GM12875 (cell line): ENCODE results near the gene G6PC1.

Source experiments
- H3K4me3 ChIP-seq: one replicate; pipeline ENCODE4 v1.5.1; 2011; ENCODE audit warnings: low read depth, low read length, control low read depth
- TF ChIP-seq, protein P1 (sequence below): IDR thresholded peaks from 2 replicates; pipeline ENCODE4 v1.5.1; 2011; ENCODE audit warnings: low read depth, mild to moderate bottlenecking, control low read depth, inconsistent platforms, low read length, moderate library complexity, borderline replicate concordance; ENCODE audit not compliant: insufficient read depth

The G6PC1 gene

DNA sequence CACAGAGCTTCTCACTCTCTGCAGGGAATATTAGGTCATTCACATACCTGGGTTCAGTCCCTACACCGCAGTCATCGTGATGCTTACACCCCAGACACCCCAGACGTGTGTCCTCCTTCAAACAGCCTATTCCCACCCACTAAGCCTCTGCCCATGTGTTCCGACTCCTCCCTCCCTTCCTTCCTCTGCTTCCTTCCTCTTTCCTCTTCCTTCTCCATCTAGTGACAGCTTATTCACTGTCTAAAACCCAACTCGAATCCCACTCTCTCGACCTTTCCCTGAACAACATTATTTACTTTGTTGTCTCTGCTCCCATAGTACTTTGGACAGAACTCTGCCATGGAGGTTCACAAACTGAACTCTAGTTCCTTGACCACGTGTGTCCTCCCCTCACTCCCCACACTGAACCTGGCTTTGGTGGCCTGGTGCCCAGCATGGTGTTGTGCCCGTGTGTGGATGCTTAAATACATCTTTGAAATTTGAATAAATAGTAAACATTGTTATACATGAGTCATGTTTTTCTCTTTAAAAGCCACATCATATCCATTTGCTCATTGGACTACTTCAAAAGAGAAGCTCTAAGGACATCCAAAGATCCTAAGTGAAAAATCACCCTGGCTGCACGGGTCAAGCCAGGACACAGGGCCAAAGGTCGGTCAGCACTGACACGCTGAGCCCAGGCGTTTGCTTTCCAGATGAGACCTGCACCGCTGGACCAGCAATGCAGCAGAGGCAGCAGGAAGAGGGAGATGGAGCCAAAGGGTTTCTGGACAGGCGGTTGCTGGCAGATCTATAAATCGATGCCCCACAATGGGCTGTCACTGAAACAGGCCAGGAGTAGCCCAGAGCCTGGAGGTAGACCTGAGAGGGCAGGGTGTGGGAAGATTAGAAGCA, 14.1 kb upstream of the G6PC1 start:
- TF ChIP-seq, protein P1, sequence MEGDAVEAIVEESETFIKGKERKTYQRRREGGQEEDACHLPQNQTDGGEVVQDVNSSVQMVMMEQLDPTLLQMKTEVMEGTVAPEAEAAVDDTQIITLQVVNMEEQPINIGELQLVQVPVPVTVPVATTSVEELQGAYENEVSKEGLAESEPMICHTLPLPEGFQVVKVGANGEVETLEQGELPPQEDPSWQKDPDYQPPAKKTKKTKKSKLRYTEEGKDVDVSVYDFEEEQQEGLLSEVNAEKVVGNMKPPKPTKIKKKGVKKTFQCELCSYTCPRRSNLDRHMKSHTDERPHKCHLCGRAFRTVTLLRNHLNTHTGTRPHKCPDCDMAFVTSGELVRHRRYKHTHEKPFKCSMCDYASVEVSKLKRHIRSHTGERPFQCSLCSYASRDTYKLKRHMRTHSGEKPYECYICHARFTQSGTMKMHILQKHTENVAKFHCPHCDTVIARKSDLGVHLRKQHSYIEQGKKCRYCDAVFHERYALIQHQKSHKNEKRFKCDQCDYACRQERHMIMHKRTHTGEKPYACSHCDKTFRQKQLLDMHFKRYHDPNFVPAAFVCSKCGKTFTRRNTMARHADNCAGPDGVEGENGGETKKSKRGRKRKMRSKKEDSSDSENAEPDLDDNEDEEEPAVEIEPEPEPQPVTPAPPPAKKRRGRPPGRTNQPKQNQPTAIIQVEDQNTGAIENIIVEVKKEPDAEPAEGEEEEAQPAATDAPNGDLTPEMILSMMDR = no peak
- no peak overlapping the region for H3K4me3 ChIP-seq

DNA sequence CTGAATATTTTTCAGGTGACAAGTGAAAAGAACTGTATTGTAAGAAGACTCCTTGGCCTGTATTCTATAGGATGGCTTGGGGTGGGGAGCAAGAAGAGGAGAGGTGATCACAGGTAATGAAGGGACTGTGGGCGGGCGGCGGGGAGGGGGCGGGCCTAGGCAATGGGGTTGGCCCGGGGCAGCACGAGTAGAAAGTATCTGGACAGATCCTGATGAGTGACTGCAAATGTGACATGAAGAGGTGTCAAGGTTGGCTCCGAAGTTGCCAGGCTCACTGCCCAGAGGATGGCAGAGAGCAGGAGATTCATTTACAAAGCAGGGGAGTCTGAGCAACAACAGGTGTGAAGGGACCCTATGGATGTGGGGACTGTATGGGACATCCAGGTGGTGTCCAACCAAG, 10.8 kb upstream of the G6PC1 start:
- no peak overlapping the region for H3K4me3 ChIP-seq
- TF ChIP-seq, protein P1 = no peak

DNA sequence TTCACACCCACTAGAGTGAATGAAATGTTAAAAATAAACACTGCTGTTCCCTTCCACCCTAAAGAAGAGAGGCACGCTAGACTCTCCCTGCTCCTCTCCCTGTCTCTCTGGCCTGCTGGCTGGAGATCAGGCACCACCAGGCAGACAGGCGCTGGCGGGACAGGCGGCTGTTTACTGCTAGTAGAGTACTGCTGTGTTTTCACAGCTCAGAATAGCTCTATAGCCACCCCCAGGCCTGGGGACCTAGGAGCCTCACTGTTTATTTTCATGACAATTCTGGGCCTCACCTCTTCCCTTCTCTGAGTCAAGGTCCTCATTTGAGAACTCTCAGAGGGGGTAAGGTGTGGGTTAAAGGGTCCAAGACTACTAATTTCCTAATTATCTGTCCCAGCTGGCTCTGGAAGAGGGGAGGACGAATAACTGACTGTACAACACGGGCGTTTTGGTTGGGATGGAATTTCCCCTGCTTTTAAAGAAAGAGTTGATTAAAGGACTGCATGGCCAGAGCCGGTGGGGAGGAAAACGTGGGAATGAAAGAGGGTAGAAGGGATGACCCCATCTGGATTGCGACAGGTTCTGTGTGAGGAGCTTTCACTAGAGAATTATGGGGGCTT, 9.0 kb upstream of the G6PC1 start:
- TF ChIP-seq, protein P1 = no peak
- no peak overlapping the region for H3K4me3 ChIP-seq

DNA sequence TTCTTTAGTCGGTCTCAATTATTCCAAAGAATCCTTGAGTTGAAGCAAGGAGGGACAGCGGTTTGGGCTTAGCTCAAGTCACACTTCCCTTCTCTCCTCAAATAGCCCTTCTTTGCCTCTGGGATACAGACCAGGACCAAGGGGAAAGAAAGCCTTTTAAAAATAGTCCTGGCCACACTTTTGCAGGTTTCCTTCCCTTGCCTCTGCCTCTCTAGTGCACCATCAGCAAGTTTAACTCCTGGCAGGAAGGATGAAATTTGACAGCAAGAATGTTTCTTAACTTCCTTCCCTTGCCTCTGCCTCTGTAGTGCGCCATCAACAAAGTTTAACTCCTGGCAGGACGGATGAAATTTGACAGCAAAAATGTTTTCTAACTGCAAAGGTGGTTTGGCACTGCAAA, 7.2 kb upstream of the G6PC1 start:
- TF ChIP-seq, protein P1 = no peak
- no peak overlapping the region for H3K4me3 ChIP-seq

DNA sequence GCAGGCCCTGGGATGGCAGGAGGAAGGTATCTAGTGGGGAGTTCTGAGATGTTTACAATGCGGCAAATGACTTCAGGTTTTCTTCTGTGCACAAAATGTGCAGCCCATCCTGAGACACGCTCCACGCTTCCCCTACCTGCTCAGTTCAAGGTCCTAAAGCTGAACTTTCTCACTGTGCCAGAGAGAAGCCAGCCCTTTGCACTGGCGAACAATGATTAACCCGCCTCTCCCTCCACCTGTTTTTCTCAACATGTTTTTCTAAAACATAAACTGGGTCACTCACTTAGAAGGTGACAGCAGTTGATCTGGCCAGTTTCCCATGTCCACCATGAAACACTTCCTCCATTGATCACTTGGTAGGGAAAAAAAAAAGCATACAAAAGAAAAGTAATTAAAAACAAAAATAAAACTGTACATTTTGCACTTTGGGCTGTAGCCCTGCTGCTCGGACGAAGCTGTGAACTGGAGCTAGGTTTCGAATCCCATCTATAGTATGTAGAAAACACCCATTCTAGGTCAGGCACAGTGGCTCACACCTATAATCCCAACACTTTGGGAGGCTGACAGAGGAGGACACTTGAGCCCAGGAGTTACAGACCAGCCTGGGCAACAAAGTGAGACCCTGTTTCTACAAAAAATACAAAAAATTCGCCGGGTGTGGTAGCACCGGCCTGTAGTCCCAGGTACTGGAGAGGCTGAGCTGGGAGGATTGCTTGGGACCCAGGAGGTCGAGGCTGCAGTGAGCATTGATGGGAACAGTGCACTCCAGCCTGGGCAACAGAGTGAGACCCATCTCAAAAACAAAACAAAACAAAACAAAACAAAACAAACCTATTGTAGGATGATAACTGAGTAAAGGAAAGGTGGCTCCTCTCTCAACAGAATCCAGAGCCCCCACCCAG, 6.1 kb upstream of the G6PC1 start:
- TF ChIP-seq, protein P1 = no peak
- no peak overlapping the region for H3K4me3 ChIP-seq

DNA sequence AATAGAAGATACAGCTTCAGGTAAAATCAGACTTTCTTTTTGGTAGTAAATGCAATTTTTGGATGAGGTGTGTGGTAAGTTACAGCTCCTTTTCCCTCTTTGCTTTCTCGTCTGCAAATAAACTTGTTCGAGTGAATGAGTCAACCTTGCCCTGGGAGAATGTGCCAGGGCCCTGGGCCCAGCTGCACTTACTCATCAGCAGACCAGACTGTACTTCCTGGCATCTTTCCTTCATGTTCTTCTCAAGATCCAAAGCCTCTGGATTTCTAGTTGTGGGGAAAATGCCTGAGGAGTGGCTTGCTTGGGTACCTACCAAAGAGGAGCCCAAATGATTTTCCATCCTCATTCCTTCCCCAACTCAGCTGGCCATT, 5.4 kb upstream of the G6PC1 start:
- TF ChIP-seq, protein P1 = no peak
- H3K4me3 ChIP-seq = no peak overlapping the region
